ENCODE results near the gene RBP7.

- TF ChIP-seq, protein P1, sequence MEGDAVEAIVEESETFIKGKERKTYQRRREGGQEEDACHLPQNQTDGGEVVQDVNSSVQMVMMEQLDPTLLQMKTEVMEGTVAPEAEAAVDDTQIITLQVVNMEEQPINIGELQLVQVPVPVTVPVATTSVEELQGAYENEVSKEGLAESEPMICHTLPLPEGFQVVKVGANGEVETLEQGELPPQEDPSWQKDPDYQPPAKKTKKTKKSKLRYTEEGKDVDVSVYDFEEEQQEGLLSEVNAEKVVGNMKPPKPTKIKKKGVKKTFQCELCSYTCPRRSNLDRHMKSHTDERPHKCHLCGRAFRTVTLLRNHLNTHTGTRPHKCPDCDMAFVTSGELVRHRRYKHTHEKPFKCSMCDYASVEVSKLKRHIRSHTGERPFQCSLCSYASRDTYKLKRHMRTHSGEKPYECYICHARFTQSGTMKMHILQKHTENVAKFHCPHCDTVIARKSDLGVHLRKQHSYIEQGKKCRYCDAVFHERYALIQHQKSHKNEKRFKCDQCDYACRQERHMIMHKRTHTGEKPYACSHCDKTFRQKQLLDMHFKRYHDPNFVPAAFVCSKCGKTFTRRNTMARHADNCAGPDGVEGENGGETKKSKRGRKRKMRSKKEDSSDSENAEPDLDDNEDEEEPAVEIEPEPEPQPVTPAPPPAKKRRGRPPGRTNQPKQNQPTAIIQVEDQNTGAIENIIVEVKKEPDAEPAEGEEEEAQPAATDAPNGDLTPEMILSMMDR (IDR thresholded peaks at IDR 0.05; ENCODE audit: low read depth, low read length) = no peak
- TF ChIP-seq EZH2phosphoT487 (IDR thresholded peaks at IDR 0.05; ENCODE audit: low read depth) = no peak
Observed at GRCh38 chr1:10056599-10056987, 59.6 kb downstream of the RBP7 start.
